HepG2 (cell line): ENCODE measurements around the gene ORC6. TPM values are rescaled to one million over a fixed set of nuclear protein-coding genes. Genes with fewer than 3 reads are reported as not detected.

Experiments used
- ATAC-seq: fragments of 200-7000 bp; cut with Tn5 transposase; 3 replicates; pipeline ENCODE4 v1.9.1; 2020; ENCODE audit warnings: mild to moderate bottlenecking, moderate library complexity
- BruUV-seq: library from RNA; stranded (reverse); fragments of 400-500 nt; replicated peaks from 2 replicates; lab custom pipeline; 2021; lab: Mats Ljungman, UMichigan
- CTCF ChIA-PET: fragments of 300-600 bp; formaldehyde crosslinking; extraction: SDS; loops from one replicate; lab custom pipeline; 2021; ENCODE audit warnings: low total read pairs, inconsistent platforms, low intra/inter-chr PET ratio; lab: Yijun Ruan, JAX
- POLR2A ChIA-PET: fragments of 350-600 bp; sonication (Branson Sonifier 250); formaldehyde crosslinking; loops from one replicate; lab custom pipeline; 2020; ENCODE audit warnings: antibody characterized with exemption, inconsistent platforms; lab: Yijun Ruan, JAX
- DNase-seq: peaks from one replicate; pipeline ENCODE4 v3.0.0-alpha.2; 2015; ENCODE audit warnings: low spot score
- FAIRE-seq: peaks from 3 replicates; lab custom pipeline; 2011; peaks lifted over from hg19 to GRCh38; lab: Jason Lieb, UNC
- H2AFZ ChIP-seq: one replicate; pipeline ENCODE4 v1.6.1; 2011; ENCODE audit warnings: low read length, inconsistent platforms
- H3K27ac ChIP-seq: fragments of 300-600 bp; 3 replicates; pipeline ENCODE4 v1.8.0; 2011; ENCODE audit warnings: mixed run types, mild to moderate bottlenecking, mixed read lengths, low read length, inconsistent platforms; ENCODE audit not compliant: insufficient read depth; ENCODE audit errors: extremely low read length
- H3K27me3 ChIP-seq, 2 experiments: fragments of 200-600 bp in 1 of 2; 2 replicates in 1 of 2; 3 replicates in 1 of 2; pipeline versions ENCODE4 v1.6.0 to v1.8.0; 2011; ENCODE audit warnings: low read length in 2 of 2, mild to moderate bottlenecking in 2 of 2, moderate library complexity in 2 of 2, inconsistent platforms in 1 of 2; ENCODE audit not compliant: insufficient read depth in 2 of 2, control insufficient read depth in 1 of 2
- H3K36me3 ChIP-seq, 2 experiments: fragments of 200-600 bp in 1 of 2; replicated peaks in 1 of 2; 2 replicates in 1 of 2; 3 replicates in 1 of 2; pipeline versions ENCODE4 v1.5.1 to v1.8.0; 2011; ENCODE audit warnings: low read length in 2 of 2, inconsistent platforms in 1 of 2; ENCODE audit not compliant: insufficient read depth in 2 of 2, control insufficient read depth in 1 of 2
- H3K4me1 ChIP-seq: 2 replicates; pipeline ENCODE4 v1.5.1; 2012; ENCODE audit warnings: low read length, inconsistent platforms; ENCODE audit not compliant: insufficient read depth
- H3K4me2 ChIP-seq: 2 replicates; pipeline ENCODE4 v1.6.0; 2011; ENCODE audit warnings: low read depth, low read length, inconsistent platforms
- H3K4me3 ChIP-seq, 3 experiments: fragments of 200-600 bp in 1 of 3; sonication (generic), shearing (Covaris generic) in 1 of 3; replicated peaks in 1 of 3; 2 replicates each; pipeline ENCODE4 v1.5.1; 2011 to 2016; ENCODE audit warnings: low read length in 3 of 3, inconsistent platforms in 2 of 3, low read depth in 2 of 3, mild to moderate bottlenecking in 2 of 3, control low read depth in 1 of 3, mixed read lengths in 1 of 3; ENCODE audit not compliant: insufficient read depth in 1 of 3
- H3K79me2 ChIP-seq: one replicate; pipeline ENCODE4 v1.6.1; 2011; ENCODE audit warnings: low read length, inconsistent platforms; ENCODE audit not compliant: insufficient read depth
- H3K9ac ChIP-seq: 2 replicates; pipeline ENCODE4 v1.6.0; 2011; ENCODE audit warnings: mild to moderate bottlenecking, low read depth, low read length, inconsistent platforms; ENCODE audit not compliant: insufficient read depth
- H3K9me3 ChIP-seq: 2 replicates; pipeline ENCODE4 v1.5.1; 2012; ENCODE audit warnings: mild to moderate bottlenecking, low read length
- H4K20me1 ChIP-seq: 2 replicates; pipeline ENCODE4 v1.6.0; 2011; ENCODE audit warnings: inconsistent platforms, mild to moderate bottlenecking, low read length, moderate library complexity; ENCODE audit not compliant: insufficient read depth
- CC2D1A ChIP-seq: sonication (generic); formaldehyde crosslinking; IDR thresholded peaks from 2 replicates; pipeline ENCODE4 v1.8.1; 2023; ENCODE audit warnings: mild to moderate bottlenecking, missing genetic modification reagents
- NFIC ChIP-seq: IDR thresholded peaks from 2 replicates; pipeline ENCODE4 v1.6.1; 2012; ENCODE audit warnings: mild to moderate bottlenecking, low read length, inconsistent platforms
- NR2F6 ChIP-seq, 2 experiments: IDR thresholded peaks; 2 replicates each; pipeline ENCODE4 v1.6.1; 2016; ENCODE audit warnings: antibody characterized with exemption in 1 of 2, mild to moderate bottlenecking in 1 of 2
- POGZ ChIP-seq: sonication (generic); formaldehyde crosslinking; IDR thresholded peaks from 2 replicates; pipeline ENCODE4 v1.4.0; 2020; ENCODE audit warnings: mild to moderate bottlenecking, missing genetic modification reagents
- TGIF2 ChIP-seq: IDR thresholded peaks from 2 replicates; pipeline ENCODE4 v1.6.1; 2016; ENCODE audit warnings: control low read depth, missing compliant biosample characterization
- ZBTB8A ChIP-seq: sonication (generic); formaldehyde crosslinking; IDR thresholded peaks from 2 replicates; pipeline ENCODE4 v1.4.0; 2020; ENCODE audit warnings: mild to moderate bottlenecking, low read depth, missing genetic modification reagents, borderline replicate concordance
- ZNF205 ChIP-seq: IDR thresholded peaks from 2 replicates; pipeline ENCODE4 v1.6.1; 2018; ENCODE audit warnings: missing biosample characterization, missing genetic modification reagents
- ZNF224 ChIP-seq: sonication (generic); formaldehyde crosslinking; IDR thresholded peaks from 2 replicates; pipeline ENCODE4 v1.5.0; 2020; ENCODE audit warnings: mild to moderate bottlenecking, missing genetic modification reagents
- ZNF263 ChIP-seq: sonication (generic); formaldehyde crosslinking; IDR thresholded peaks from 2 replicates; pipeline ENCODE4 v1.4.0; 2020; ENCODE audit warnings: missing genetic modification reagents
- ZNF264 ChIP-seq: sonication (generic); formaldehyde crosslinking; IDR thresholded peaks from 2 replicates; pipeline ENCODE4 v1.4.0; 2020; ENCODE audit warnings: missing genetic modification reagents
- ZNF331 ChIP-seq: sonication (generic); formaldehyde crosslinking; IDR thresholded peaks from 2 replicates; pipeline ENCODE4 v1.4.0; 2020; ENCODE audit warnings: missing genetic modification reagents
- ZNF557 ChIP-seq: sonication (generic); formaldehyde crosslinking; IDR thresholded peaks from 2 replicates; pipeline ENCODE4 v1.4.0; 2020; ENCODE audit warnings: missing genetic modification reagents
- ZNF563 ChIP-seq: sonication (generic); formaldehyde crosslinking; IDR thresholded peaks from 2 replicates; pipeline ENCODE4 v1.8.0; 2022; ENCODE audit warnings: mild to moderate bottlenecking, moderate library complexity, missing genetic modification reagents
- ZNF747 ChIP-seq: sonication (generic); formaldehyde crosslinking; IDR thresholded peaks from 2 replicates; pipeline ENCODE4 v1.8.1; 2023; ENCODE audit warnings: missing genetic modification reagents, mild to moderate bottlenecking, borderline replicate concordance
- WGBS: methylation state at CpG from one replicate; pipeline ENCODE4 v1.1.6; 2017; ENCODE audit warnings: low lambda C conversion rate; 5-methylcytosine and 5-hydroxymethylcytosine counted together
- in situ Hi-C: cut with HindIII; loops from 2 replicates; pipeline ENCODE4 v1.10.0; 2017; ENCODE audit warnings: low pct_unique_long_range_greater_than_20kb; ENCODE audit not compliant: extremely low pct_ligation_motif_present
- intact Hi-C: fragments of 100-400 bp; cut with micrococcal nuclease; formaldehyde crosslinking; loops from one replicate; pipeline ENCODE4 v1.10.0; 2022; ENCODE audit not compliant: unreplicated experiment
- polyA plus RNA-seq, 8 experiments: library from polyadenylated mRNA; depleted of rRNA in 3 of 8; stranded (reverse) in 7 of 8; unstranded in 1 of 8; fragments of >200 nt; fragmentation: Illumina TruSeq in 4 of 8; extraction: Trizol in 4 of 8; gene quantifications; 2 replicates each; pipeline versions ENCODE4 v1.2.1 to v1.2.3, GENCODE V29; 2011 to 2016; ENCODE audit warnings: low read depth in 4 of 8, missing spikeins in 1 of 8, mixed read lengths in 1 of 8; ENCODE audit not compliant: insufficient read depth in 1 of 8
- total RNA-seq, 5 experiments: library from RNA; depleted of rRNA; stranded (reverse); fragments of >200 nt; fragmentation: Illumina TruSeq; extraction: Trizol; gene quantifications; 2 replicates each; pipeline ENCODE4 v1.2.3, GENCODE V29; 2016; ENCODE audit warnings: low read depth in 1 of 5
- TF ChIP-seq, protein P1 (sequence below): sonication (generic); formaldehyde crosslinking; IDR thresholded peaks from 2 replicates; pipeline ENCODE4 v1.5.0; 2020; ENCODE audit warnings: mild to moderate bottlenecking, missing genetic modification reagents
- TF ChIP-seq, protein P2 (sequence below): sonication (generic); formaldehyde crosslinking; IDR thresholded peaks from 2 replicates; pipeline ENCODE4 v1.4.0; 2020; ENCODE audit warnings: mild to moderate bottlenecking, missing genetic modification reagents

The ORC6 gene
- total and polyA plus RNA-seq, 2 of the 13 experiments (the other 11 are each of a cell fraction or from before 2014, with no cell fraction given): 34.2 to 69.8 TPM

DNA sequence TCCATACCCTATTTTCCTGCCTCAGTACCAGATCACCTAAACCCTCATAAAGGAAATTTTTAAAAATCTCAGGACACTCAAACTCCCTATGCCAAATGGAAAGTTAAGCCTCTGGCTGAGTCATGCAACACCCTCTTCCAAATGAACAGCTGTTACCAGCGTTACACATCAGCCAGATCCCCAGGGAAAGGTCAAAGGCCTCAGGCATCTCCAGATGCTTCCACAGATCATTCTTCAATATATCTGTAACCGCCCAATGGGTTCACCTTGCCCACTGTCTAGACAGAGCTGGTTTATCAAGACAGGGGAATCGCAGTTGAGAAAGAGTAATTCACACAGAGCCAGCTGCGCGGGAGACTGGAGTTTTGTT is 39.2 kb upstream of the ORC6 start:
- 54% methylated on average over 5 of the region's 5 CpGs for WGBS
- DNase-seq (no peak), ATAC-seq (peak; percentile 16; the same call in 2 of the 3 replicates), FAIRE-seq (no peak)
- no peaks in the 10 kb centered on the region for H3K36me3 ChIP-seq
- H3K27ac ChIP-seq: no peak overlapping the region
- H3K79me2 ChIP-seq: no peaks in the 10 kb centered on the region
- intact Hi-C loops (no loop called here), in situ Hi-C loops (no loop called here)
- CTCF ChIA-PET: no interaction called here
- H3K4me2 ChIP-seq: no peak overlapping the region
- peaks cover 25% of the 10 kb centered on the region for H3K4me1 ChIP-seq
- no peaks in the 10 kb centered on the region for H4K20me1 ChIP-seq
- no peak overlapping the region for H3K9ac ChIP-seq
- TF ChIP-seq, protein P1, sequence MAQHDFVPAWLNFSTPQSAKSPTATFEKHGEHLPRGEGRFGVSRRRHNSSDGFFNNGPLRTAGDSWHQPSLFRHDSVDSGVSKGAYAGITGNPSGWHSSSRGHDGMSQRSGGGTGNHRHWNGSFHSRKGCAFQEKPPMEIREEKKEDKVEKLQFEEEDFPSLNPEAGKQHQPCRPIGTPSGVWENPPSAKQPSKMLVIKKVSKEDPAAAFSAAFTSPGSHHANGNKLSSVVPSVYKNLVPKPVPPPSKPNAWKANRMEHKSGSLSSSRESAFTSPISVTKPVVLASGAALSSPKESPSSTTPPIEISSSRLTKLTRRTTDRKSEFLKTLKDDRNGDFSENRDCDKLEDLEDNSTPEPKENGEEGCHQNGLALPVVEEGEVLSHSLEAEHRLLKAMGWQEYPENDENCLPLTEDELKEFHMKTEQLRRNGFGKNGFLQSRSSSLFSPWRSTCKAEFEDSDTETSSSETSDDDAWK: no peak
- TF ChIP-seq NR2F6 (IDR thresholded peaks at IDR 0.05): 0 out of 2 replicates have a peak, but pooled peaks have one; percentile 14
- no peak for TF ChIP-seq NR2F6 (CRISPR knock-in tag; IDR thresholded peaks at IDR 0.05)
- POLR2A ChIA-PET: no interaction called here
- no peak overlapping the region for H2AFZ ChIP-seq
- 0 out of 5 replicates have a peak, but pooled peaks cover 0 to 1% of the 10 kb centered on the region in 2 experiments for H3K27me3 ChIP-seq
- no TSS peak for BruUV-seq
- H3K4me3 ChIP-seq: no peak overlapping the region
- no peaks in the 10 kb centered on the region for H3K9me3 ChIP-seq

DNA sequence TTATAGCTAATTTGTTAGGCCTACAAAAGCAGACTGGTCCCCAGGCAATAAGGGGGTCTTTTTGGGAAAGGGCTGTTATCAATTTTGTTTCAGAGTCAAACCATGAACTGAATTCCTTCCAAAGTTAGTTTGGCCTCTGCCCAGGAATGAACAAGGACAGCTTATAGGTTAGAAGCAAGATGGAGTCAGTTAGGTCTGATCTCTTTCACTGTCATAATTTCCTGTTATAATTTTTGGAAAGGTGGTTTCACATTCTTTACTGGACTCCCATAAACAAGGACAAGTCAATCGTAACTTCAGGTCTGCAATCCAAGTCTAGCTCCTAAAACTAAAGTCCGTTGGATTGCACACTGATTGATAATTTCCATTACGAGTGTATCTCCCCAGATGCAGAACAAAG is 38.2 kb upstream of the ORC6 start:
- no peak overlapping the region for H3K27ac ChIP-seq
- no TSS peak for BruUV-seq
- H3K4me1 ChIP-seq: peaks cover 25% of the 10 kb centered on the region
- DNase-seq: no peak
- FAIRE-seq: no peak
- CTCF ChIA-PET: no interaction called here
- intact Hi-C loops (no loop called here), in situ Hi-C loops (no loop called here)
- no peak overlapping the region for H3K9ac ChIP-seq
- H3K4me2 ChIP-seq: no peak overlapping the region
- H3K79me2 ChIP-seq: no peaks in the 10 kb centered on the region
- WGBS: 68% methylated on average over 3 of the region's 3 CpGs
- H2AFZ ChIP-seq: no peak overlapping the region
- no peaks in the 10 kb centered on the region for H3K9me3 ChIP-seq
- H3K27me3 ChIP-seq: 0 out of 5 replicates have a peak, but pooled peaks cover 0 to 1% of the 10 kb centered on the region in 2 experiments
- no peak overlapping the region for H3K4me3 ChIP-seq
- TF ChIP-seq ZNF224 (CRISPR knock-in tag) (no peak), TGIF2 (CRISPR knock-in tag) (no peak), ZNF747 (CRISPR knock-in tag) (no peak), ZNF557 (no peak), ZNF563 (no peak), ZNF264 (CRISPR knock-in tag) (no peak), ZNF263 (no peak), POGZ (no peak), ZBTB8A (no peak), ZNF331 (CRISPR knock-in tag) (no peak), ZNF205 (CRISPR knock-in tag) (no peak), CC2D1A (CRISPR knock-in tag) (no peak), NFIC (no peak)
- TF ChIP-seq, protein P2, sequence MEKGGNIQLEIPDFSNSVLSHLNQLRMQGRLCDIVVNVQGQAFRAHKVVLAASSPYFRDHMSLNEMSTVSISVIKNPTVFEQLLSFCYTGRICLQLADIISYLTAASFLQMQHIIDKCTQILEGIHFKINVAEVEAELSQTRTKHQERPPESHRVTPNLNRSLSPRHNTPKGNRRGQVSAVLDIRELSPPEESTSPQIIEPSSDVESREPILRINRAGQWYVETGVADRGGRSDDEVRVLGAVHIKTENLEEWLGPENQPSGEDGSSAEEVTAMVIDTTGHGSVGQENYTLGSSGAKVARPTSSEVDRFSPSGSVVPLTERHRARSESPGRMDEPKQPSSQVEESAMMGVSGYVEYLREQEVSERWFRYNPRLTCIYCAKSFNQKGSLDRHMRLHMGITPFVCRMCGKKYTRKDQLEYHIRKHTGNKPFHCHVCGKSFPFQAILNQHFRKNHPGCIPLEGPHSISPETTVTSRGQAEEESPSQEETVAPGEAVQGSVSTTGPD (CRISPR knock-in tag): no peak
- POLR2A ChIA-PET: no interaction called here
- no peak for ATAC-seq
- H3K36me3 ChIP-seq: no peaks in the 10 kb centered on the region
- H4K20me1 ChIP-seq: no peaks in the 10 kb centered on the region
